Ishikawa (cell line): ENCODE data around the gene CCNYL1.

Experiments used
- EGR1 ChIP-seq: IDR thresholded peaks from 2 replicates; pipeline ENCODE4 v1.6.1; 2012
- NFIC ChIP-seq: IDR thresholded peaks from 2 replicates; pipeline ENCODE4 v1.6.1; 2012
- RAD21 ChIP-seq: IDR thresholded peaks from 2 replicates; pipeline ENCODE4 v1.6.1; 2012; ENCODE audit warnings: low read depth
- TF ChIP-seq, protein P1 (sequence below): IDR thresholded peaks from 2 replicates; pipeline ENCODE4 v1.6.1; 2012
- TF ChIP-seq, protein P2 (sequence below): IDR thresholded peaks from 2 replicates; pipeline ENCODE4 v1.6.1; 2012; ENCODE audit warnings: low read depth, mild to moderate bottlenecking

DNA sequence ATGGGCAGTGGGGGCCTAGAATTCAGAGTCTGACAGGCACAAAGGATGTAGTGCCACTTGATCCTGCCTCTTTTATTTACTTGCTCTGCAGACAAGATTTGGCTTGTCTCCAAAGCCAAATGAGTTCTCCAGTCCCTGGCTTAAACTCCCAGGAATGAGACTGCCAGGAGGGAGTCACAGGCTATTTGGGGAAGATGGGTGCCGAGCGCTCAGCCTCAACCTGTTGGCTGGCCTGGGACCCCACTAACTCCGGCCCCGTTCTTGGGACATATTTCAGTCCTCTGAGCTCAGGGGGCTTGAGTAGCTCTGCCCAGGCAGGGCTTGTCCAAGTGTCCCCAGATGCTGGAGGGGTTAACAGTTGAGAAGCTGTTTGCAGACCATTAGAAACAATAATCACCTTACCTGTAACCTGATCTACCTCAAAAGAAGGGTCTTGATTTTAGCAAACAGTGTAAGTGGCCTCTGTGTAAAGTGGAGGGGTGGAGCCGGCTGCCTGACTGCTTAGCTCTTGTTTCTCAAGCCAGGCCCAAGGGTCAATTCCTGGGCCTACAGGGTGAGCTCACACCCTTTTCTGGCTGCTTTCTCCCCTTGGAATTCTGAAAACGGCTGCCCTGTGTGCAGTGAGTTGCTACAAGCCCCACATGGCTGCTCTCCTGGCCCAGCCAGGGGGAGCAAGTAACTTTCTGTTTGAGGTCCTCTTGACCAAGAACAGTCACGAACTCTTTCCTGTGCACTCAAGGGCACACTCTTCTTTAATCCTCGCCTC is 85.3 kb downstream of the CCNYL1 start:
- TF ChIP-seq, protein P1, sequence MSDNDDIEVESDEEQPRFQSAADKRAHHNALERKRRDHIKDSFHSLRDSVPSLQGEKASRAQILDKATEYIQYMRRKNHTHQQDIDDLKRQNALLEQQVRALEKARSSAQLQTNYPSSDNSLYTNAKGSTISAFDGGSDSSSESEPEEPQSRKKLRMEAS: peak; percentile 73
- TF ChIP-seq, protein P2, sequence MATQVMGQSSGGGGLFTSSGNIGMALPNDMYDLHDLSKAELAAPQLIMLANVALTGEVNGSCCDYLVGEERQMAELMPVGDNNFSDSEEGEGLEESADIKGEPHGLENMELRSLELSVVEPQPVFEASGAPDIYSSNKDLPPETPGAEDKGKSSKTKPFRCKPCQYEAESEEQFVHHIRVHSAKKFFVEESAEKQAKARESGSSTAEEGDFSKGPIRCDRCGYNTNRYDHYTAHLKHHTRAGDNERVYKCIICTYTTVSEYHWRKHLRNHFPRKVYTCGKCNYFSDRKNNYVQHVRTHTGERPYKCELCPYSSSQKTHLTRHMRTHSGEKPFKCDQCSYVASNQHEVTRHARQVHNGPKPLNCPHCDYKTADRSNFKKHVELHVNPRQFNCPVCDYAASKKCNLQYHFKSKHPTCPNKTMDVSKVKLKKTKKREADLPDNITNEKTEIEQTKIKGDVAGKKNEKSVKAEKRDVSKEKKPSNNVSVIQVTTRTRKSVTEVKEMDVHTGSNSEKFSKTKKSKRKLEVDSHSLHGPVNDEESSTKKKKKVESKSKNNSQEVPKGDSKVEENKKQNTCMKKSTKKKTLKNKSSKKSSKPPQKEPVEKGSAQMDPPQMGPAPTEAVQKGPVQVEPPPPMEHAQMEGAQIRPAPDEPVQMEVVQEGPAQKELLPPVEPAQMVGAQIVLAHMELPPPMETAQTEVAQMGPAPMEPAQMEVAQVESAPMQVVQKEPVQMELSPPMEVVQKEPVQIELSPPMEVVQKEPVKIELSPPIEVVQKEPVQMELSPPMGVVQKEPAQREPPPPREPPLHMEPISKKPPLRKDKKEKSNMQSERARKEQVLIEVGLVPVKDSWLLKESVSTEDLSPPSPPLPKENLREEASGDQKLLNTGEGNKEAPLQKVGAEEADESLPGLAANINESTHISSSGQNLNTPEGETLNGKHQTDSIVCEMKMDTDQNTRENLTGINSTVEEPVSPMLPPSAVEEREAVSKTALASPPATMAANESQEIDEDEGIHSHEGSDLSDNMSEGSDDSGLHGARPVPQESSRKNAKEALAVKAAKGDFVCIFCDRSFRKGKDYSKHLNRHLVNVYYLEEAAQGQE: no peak
- TF ChIP-seq RAD21 (peak; percentile 44), NFIC (peak; percentile 82), EGR1 (no peak)
